Keratinocyte (primary cell): Measurements from ENCODE around the gene TNNC2. TPM values are rescaled to one million over a fixed set of nuclear protein-coding genes. Genes with fewer than 3 reads are reported as not detected.

Source experiments
- DNase-seq: peaks from one replicate; pipeline ENCODE4 v3.0.0-alpha.2; 2011; ENCODE audit warnings: low read depth, missing footprints, low spot score
- FAIRE-seq: peaks from 2 replicates; lab custom pipeline; 2011; peaks lifted over from hg19 to GRCh38; lab: Jason Lieb, UNC
- H2AFZ ChIP-seq: 2 replicates; pipeline ENCODE4 v1.6.0; 2012; ENCODE audit warnings: low read length, control low read depth, inconsistent platforms; ENCODE audit not compliant: control insufficient read depth
- H3K27ac ChIP-seq: 2 replicates; pipeline ENCODE4 v1.5.1; 2011; ENCODE audit warnings: low read length; ENCODE audit not compliant: control insufficient read depth, insufficient read depth
- H3K27me3 ChIP-seq: 3 replicates; pipeline ENCODE4 v1.6.0; 2011; ENCODE audit warnings: low read length; ENCODE audit not compliant: control insufficient read depth, insufficient read depth; ENCODE audit errors: extremely low read depth
- H3K36me3 ChIP-seq, 2 experiments: 2 replicates in 1 of 2; 3 replicates in 1 of 2; pipeline ENCODE4 v1.5.1; 2011; ENCODE audit warnings: low read length in 2 of 2, mild to moderate bottlenecking in 1 of 2; ENCODE audit not compliant: control insufficient read depth in 2 of 2, insufficient read depth in 2 of 2; ENCODE audit errors: extremely low read depth in 1 of 2
- H3K4me1 ChIP-seq: 3 replicates; pipeline ENCODE4 v1.5.1; 2011; ENCODE audit warnings: low read length; ENCODE audit not compliant: control insufficient read depth, insufficient read depth; ENCODE audit errors: extremely low read depth
- H3K4me2 ChIP-seq: 3 replicates; pipeline ENCODE4 v1.6.0; 2011; ENCODE audit warnings: low read depth, low read length; ENCODE audit not compliant: control insufficient read depth, insufficient read depth; ENCODE audit errors: extremely low read depth
- H3K4me3 ChIP-seq, 3 experiments: fragments of 200-600 bp in 1 of 3; sonication (generic) in 1 of 3; 2 replicates in 2 of 3; 3 replicates in 1 of 3; pipeline ENCODE4 v1.5.1; 2011 to 2016; ENCODE audit warnings: low read length in 3 of 3, mild to moderate bottlenecking in 3 of 3, control low read depth in 2 of 3, inconsistent platforms in 1 of 3, low read depth in 1 of 3, mixed read lengths in 1 of 3, mixed run types in 1 of 3, moderate library complexity in 1 of 3; ENCODE audit not compliant: control insufficient read depth in 2 of 3, insufficient read depth in 2 of 3; ENCODE audit errors: extremely low read depth in 1 of 3
- H3K79me2 ChIP-seq: 2 replicates; pipeline ENCODE4 v1.6.0; 2012; ENCODE audit warnings: low read length; ENCODE audit not compliant: control insufficient read depth, insufficient read depth
- H3K9ac ChIP-seq: 3 replicates; pipeline ENCODE4 v1.6.0; 2011; ENCODE audit warnings: low read length; ENCODE audit not compliant: control insufficient read depth, insufficient read depth; ENCODE audit errors: extremely low read depth
- H3K9me1 ChIP-seq: 3 replicates; pipeline ENCODE4 v1.6.0; 2011; ENCODE audit warnings: low read length; ENCODE audit not compliant: control insufficient read depth, insufficient read depth; ENCODE audit errors: extremely low read depth
- H3K9me3 ChIP-seq: 2 replicates; pipeline ENCODE4 v1.5.1; 2012; ENCODE audit warnings: low read depth, low read length; ENCODE audit not compliant: control insufficient read depth
- H4K20me1 ChIP-seq: 3 replicates; pipeline ENCODE4 v1.6.0; 2011; ENCODE audit warnings: low read length; ENCODE audit not compliant: control insufficient read depth, insufficient read depth; ENCODE audit errors: extremely low read depth
- EZH2 ChIP-seq: IDR thresholded peaks from one replicate; pipeline ENCODE4 v1.6.1; 2012; ENCODE audit warnings: inconsistent platforms, mild to moderate bottlenecking, low read length, moderate library complexity
- dilution Hi-C: fragments of 300-500 bp; cut with MboI; formaldehyde crosslinking; loops from one replicate; pipeline ENCODE4 v1.7.0; 2020; ENCODE audit warnings: low sequenced_read_pairs; ENCODE audit not compliant: extremely low pct_ligation_motif_present
- polyA plus RNA-seq, 5 experiments: library from polyadenylated mRNA; depleted of rRNA in 3 of 5; stranded (reverse) in 3 of 5; stranded (forward) in 1 of 5; unstranded in 1 of 5; fragments of >200 nt; gene quantifications; 1 replicate in 1 of 5; 2 replicates in 3 of 5; 3 replicates in 1 of 5; pipeline versions ENCODE4 v1.2.1 to v1.2.3, GENCODE V29; 2011 to 2012; ENCODE audit warnings: missing spikeins in 2 of 5, low read depth in 1 of 5, low replicate concordance in 1 of 5
- TF ChIP-seq, protein P1 (sequence below), 3 experiments: IDR thresholded peaks in 1 of 3; conservative IDR thresholded peaks in 1 of 3; optimal IDR thresholded peaks in 1 of 3; 2 replicates in 2 of 3; 3 replicates in 1 of 3; pipeline versions ENCODE3 to v1.5.1; 2011; ENCODE audit warnings: low read length in 3 of 3, mild to moderate bottlenecking in 3 of 3, moderate library complexity in 2 of 3, control low read depth in 1 of 3, inconsistent platforms in 1 of 3; ENCODE audit not compliant: insufficient read depth in 2 of 3; ENCODE audit errors: extremely low read depth in 1 of 3

The TNNC2 gene
- polyA plus RNA-seq, 1 donor (not counting 4 experiments of a cell fraction or from before 2014, with no cell fraction given) = 0.16 TPM

DNA sequence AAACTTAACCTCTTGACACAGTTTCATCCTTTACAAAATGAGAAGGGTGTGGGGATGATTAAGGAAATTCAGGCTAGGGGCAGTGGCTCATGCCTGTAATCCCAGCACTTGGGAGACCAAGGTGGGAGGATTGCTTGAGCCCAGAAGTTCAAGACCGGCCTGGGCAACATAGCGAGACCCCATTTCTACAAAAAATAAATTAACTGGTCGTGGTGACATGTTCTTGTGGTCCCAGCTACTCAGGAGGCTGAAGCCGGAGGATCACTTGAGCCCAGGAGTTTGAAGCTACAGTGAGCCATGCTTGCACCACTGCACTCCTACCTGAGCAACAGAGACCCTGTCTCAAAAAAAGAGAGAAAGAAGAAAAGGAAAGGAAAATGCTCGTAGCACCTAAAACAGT, 39.3 kb upstream of the TNNC2 start:
- H3K27me3 ChIP-seq = no peaks in the 10 kb centered on the region
- H3K36me3 ChIP-seq = no peaks in the 10 kb centered on the region
- no peak overlapping the region for H2AFZ ChIP-seq
- H3K27ac ChIP-seq = no peak overlapping the region
- dilution Hi-C loops = no loop called here
- H3K4me1 ChIP-seq = peaks cover 18% of the 10 kb centered on the region
- no peaks in the 10 kb centered on the region for H4K20me1 ChIP-seq
- FAIRE-seq (no peak), DNase-seq (no peak)
- TF ChIP-seq, protein P1, sequence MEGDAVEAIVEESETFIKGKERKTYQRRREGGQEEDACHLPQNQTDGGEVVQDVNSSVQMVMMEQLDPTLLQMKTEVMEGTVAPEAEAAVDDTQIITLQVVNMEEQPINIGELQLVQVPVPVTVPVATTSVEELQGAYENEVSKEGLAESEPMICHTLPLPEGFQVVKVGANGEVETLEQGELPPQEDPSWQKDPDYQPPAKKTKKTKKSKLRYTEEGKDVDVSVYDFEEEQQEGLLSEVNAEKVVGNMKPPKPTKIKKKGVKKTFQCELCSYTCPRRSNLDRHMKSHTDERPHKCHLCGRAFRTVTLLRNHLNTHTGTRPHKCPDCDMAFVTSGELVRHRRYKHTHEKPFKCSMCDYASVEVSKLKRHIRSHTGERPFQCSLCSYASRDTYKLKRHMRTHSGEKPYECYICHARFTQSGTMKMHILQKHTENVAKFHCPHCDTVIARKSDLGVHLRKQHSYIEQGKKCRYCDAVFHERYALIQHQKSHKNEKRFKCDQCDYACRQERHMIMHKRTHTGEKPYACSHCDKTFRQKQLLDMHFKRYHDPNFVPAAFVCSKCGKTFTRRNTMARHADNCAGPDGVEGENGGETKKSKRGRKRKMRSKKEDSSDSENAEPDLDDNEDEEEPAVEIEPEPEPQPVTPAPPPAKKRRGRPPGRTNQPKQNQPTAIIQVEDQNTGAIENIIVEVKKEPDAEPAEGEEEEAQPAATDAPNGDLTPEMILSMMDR (optimal IDR thresholded peaks at IDR 0.05 in 1 of 3, IDR thresholded peaks at IDR 0.05 in 1 of 3, conservative IDR thresholded peaks at IDR 0.05 in 1 of 3; ENCODE audit: extremely low read depth in 1 of 3, insufficient read depth in 2 of 3, low read length in 3 of 3) = no peak
- no peak for TF ChIP-seq EZH2
- H3K9ac ChIP-seq = no peak overlapping the region
- H3K9me1 ChIP-seq = peaks cover 2% of the 10 kb centered on the region
- no peak overlapping the region for H3K4me2 ChIP-seq
- no peaks in the 10 kb centered on the region for H3K79me2 ChIP-seq
- H3K4me3 ChIP-seq = no peak overlapping the region
- H3K9me3 ChIP-seq = no peaks in the 10 kb centered on the region

DNA sequence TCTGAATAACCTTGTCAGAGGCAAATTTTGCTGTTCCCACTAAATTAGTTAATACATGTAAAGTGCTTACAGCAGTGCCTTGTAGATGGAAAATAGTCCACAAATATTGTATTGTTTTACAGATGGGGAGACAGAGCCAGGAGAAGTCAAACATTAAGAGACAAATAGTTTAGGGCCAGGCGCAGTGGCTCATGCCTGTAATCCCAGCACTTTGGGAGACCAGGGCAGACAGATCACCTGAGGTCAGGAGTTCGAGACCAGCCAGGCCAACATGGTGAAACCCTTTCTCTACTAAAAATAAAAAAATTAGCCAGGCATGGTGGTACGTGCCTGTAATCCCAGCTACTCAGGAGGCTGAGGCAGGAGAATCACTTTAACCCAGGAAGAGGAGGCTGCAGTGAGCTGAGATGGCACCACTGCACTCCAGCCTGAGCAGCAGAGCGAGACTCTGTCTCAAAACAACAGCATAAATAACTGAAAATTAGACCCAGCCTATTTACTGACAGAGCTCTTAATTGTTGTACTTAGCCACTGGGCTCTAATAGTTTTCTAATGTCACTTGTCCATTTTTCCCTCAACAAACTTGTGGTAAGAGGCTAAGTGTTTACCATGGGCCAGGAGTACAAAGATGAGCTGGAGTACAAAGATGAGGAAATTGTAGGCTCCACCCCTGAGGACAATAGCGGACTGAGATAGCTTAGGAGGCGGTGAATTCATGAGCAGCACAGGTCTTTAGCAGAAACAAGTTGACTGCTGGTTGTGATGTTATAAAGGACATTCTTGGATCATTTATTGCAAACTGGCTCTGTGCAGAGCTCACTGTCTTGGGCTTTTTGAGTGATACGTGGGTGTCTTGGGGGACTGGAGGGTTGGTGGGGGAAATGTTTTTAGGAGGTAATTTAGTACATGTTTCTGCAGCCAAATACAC, 36.7 kb upstream of the TNNC2 start:
- no peaks in the 10 kb centered on the region for H3K79me2 ChIP-seq
- H3K4me2 ChIP-seq = no peak overlapping the region
- no peak overlapping the region for H3K27ac ChIP-seq
- FAIRE-seq = no peak
- H3K27me3 ChIP-seq = no peaks in the 10 kb centered on the region
- peaks cover 2% of the 10 kb centered on the region for H3K9me1 ChIP-seq
- H3K36me3 ChIP-seq = no peaks in the 10 kb centered on the region
- no peak overlapping the region for H3K4me3 ChIP-seq
- dilution Hi-C loops = no loop called here
- H3K9me3 ChIP-seq = no peaks in the 10 kb centered on the region
- H2AFZ ChIP-seq = no peak overlapping the region
- TF ChIP-seq EZH2 = no peak
- TF ChIP-seq, protein P1 (optimal IDR thresholded peaks at IDR 0.05 in 1 of 3, IDR thresholded peaks at IDR 0.05 in 1 of 3, conservative IDR thresholded peaks at IDR 0.05 in 1 of 3; ENCODE audit: extremely low read depth in 1 of 3, insufficient read depth in 2 of 3, low read length in 3 of 3) = no peak
- H3K9ac ChIP-seq = no peak overlapping the region
- H3K4me1 ChIP-seq = peaks cover 18% of the 10 kb centered on the region
- no peaks in the 10 kb centered on the region for H4K20me1 ChIP-seq
- no peak for DNase-seq
